Epithelial cell of esophagus (primary cell): ENCODE measurements around the gene KCNMA1.

Experiments
- DNase-seq: peaks from one replicate; pipeline ENCODE4 v3.0.0; 2010; ENCODE audit warnings: low read depth
- H3K4me3 ChIP-seq: 2 replicates; pipeline ENCODE4 v1.5.1; 2011; ENCODE audit warnings: mild to moderate bottlenecking, low read length, control low read depth
- TF ChIP-seq, protein P1 (sequence below): IDR thresholded peaks from 2 replicates; pipeline ENCODE4 v1.5.1; 2011; ENCODE audit warnings: low read depth, mild to moderate bottlenecking, low read length, control low read depth, inconsistent platforms; ENCODE audit not compliant: insufficient read depth; ENCODE audit errors: missing control alignments

Gene KCNMA1

DNA sequence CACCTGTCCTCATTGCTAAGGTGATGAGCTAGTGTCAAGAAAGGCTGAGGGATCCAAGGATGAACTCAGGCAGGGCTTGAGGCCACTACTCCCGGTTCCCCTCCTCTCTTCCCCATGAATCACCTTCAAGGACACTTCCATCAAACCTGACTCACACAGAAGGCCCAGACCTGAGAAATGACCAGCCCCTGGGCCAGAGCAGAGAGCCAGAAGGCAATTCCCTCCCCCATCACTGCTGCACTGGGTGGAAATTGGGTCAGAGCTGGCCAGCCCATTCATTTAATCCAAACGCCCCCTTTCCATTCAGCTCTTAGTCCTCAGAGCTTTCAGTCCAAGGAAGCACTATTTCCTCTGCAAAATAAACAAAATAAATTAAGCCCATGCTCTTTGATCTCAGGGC, 182.0 kb downstream of the KCNMA1 start:
- DNase-seq: peak; percentile 19
- no peak overlapping the region for H3K4me3 ChIP-seq
- TF ChIP-seq, protein P1, sequence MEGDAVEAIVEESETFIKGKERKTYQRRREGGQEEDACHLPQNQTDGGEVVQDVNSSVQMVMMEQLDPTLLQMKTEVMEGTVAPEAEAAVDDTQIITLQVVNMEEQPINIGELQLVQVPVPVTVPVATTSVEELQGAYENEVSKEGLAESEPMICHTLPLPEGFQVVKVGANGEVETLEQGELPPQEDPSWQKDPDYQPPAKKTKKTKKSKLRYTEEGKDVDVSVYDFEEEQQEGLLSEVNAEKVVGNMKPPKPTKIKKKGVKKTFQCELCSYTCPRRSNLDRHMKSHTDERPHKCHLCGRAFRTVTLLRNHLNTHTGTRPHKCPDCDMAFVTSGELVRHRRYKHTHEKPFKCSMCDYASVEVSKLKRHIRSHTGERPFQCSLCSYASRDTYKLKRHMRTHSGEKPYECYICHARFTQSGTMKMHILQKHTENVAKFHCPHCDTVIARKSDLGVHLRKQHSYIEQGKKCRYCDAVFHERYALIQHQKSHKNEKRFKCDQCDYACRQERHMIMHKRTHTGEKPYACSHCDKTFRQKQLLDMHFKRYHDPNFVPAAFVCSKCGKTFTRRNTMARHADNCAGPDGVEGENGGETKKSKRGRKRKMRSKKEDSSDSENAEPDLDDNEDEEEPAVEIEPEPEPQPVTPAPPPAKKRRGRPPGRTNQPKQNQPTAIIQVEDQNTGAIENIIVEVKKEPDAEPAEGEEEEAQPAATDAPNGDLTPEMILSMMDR: no peak

DNA sequence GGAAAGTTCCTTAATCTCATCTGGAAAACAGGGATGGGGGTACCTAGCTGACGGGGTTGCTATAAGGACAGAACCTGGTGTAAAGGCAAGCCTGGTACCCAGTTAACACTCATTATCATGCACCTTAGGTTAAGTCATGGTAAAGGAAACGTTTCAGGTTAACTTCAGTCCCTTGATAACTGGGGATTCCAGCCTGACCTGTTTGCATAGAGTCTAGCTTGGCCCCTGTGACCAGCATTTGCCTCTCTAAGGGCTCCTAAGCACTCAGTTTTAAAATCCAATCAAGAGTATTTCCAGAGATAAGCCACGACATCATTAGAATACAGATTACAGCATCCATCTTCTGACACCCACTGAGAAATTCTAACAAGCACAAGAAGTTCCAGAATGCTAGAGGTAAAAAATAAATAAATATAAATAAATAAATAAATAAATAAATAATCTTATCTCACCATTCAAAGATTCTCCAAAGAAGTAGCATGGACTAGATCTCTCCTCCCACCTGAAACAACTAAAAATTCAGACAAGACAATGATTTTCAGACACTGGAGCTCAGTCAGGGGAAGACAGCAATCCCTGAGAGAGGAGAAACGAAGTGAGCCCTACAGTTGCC, 184.6 kb downstream of the KCNMA1 start:
- no peak overlapping the region for H3K4me3 ChIP-seq
- TF ChIP-seq, protein P1: no peak
- no peak for DNase-seq

DNA sequence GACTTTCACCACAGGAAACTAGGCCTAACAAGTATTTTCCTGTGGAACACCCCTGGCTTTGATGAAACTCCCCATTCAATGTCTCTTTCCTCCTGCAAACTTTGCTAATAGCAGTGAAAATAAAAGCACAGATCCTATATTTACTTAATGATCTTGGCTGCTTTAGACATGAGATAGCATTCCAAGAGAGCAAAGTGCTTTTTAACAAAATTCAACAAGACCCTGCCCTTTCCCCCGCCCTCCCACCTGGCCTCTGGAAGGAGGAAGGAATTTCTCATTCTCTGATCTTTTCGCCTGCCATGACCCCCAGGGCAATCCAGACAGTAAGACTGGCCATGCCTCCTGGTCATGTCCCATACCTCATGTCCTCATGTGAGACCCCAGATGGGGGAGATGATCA, 185.7 kb downstream of the KCNMA1 start:
- H3K4me3 ChIP-seq: no peak overlapping the region
- TF ChIP-seq, protein P1: no peak

DNA sequence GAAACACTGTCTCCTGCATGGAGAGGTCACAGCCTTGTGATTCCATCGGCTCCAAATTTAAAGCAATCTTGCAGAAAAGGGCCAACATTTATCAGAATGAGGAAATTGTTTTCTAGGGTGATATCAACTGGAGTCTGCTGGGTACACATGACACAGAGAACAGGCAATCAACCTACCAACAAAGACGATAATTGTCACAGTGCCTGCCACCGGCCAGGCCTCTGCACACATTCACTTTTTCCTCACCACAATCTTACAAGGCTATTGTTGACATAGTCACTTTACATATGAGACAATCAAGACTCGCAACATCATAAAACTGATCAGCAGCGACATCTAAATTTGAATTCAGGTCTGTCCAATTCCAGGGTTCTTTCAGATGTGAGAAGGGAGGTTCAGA, 189.4 kb downstream of the KCNMA1 start:
- no peak for DNase-seq
- TF ChIP-seq, protein P1: no peak
- H3K4me3 ChIP-seq: no peak overlapping the region

More for the DNA sequence above, 185.7 kb downstream of the KCNMA1 start:
- DNase-seq: no peak

DNA sequence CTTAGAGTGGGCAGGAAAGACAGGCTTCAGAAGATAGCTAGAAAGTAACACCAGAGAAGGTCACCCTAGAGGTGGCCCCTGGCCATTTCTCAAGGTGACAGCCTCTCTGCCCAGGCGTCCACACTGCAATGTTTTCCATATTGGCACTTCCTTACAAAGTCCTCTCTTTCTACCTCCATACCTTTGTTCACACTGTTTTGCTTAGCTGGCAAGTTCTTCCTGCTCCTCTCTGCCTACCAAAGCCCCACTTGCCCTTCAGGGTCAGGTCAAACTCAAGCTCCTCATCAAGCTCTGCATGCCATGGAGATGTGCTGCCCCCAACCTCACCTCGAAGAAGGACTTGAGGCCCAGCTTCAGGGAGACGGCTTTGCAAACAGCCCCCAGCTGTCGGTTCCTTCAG, 190.9 kb downstream of the KCNMA1 start:
- no peak overlapping the region for H3K4me3 ChIP-seq
- DNase-seq: no peak
- TF ChIP-seq, protein P1: no peak

DNA sequence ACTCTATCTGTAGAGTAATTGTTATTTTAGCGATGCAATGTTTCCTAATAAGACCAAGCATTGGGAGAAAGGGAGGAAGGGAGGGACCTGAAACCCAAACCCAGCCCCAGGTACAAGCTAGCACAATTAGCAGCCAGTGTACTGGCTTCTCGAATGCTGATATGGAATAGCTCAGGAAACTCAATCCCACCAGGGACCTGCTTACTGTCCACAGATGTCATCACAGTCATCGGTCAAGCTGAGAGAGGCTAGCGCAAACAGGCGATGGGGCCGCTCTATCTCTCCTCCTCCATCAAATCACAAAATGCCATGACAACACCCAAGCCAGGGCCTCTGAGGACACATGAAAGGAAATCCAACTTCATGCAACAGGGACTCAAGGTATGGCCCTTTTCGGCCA, 192.1 kb downstream of the KCNMA1 start:
- TF ChIP-seq, protein P1: no peak
- no peak overlapping the region for H3K4me3 ChIP-seq
- no peak for DNase-seq

DNA sequence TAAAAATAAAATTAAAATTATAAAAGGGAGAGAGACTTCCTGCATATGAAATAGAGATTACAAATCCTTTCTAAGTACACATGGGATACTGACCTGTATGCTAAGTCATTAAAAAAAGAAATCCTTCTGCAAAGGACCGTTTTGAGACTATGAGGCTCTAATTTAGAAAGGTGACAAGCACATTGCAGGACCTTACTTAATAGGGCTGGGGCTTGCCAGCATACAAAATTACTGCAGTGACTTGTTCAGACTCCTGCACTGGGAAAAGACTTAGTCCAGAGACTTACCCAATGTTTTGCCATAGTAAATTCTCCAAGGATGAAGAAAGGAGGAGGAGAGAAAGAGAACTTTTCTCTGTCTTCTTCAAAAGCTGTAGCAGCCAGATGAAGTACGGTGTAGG, 193.6 kb downstream of the KCNMA1 start:
- DNase-seq: no peak
- H3K4me3 ChIP-seq: no peak overlapping the region
- TF ChIP-seq, protein P1: no peak
